GM12878 (cell line): ENCODE data around the gene IFNB1. TPM values are rescaled to one million over a fixed set of nuclear protein-coding genes. Genes with fewer than 3 reads are reported as not detected.

ENCODE experiments used
- ATAC-seq: fragments of 200-7000 bp; cut with Tn5 transposase; 3 replicates; pipeline ENCODE4 v1.9.1; 2020; ENCODE audit warnings: mild to moderate bottlenecking, moderate library complexity
- BruUV-seq: library from RNA; stranded (reverse); fragments of 400-500 nt; replicated peaks from 2 replicates; lab custom pipeline; 2021; lab: Mats Ljungman, UMichigan
- CTCF ChIA-PET: fragments of 300-600 bp; sonication (Branson Sonifier 250); formaldehyde crosslinking; extraction: SDS; loops from one replicate; lab custom pipeline; 2021; ENCODE audit warnings: inconsistent platforms; lab: Yijun Ruan, JAX
- POLR2A ChIA-PET: fragments of 350-600 bp; formaldehyde crosslinking; extraction: SDS; loops from one replicate; lab custom pipeline; 2021; ENCODE audit warnings: inconsistent platforms; lab: Charles Lee
- RAD21 ChIA-PET: fragments of 300-600 bp; sonication (Branson Sonifier 250); formaldehyde crosslinking; loops from one replicate; lab custom pipeline; 2023; ENCODE audit warnings: antibody characterized with exemption; ENCODE audit not compliant: unreplicated experiment; lab: Charles Lee
- SMC1A ChIA-PET: fragments of 300-600 bp; sonication (Branson Sonifier 250); formaldehyde crosslinking; loops from one replicate; lab custom pipeline; 2023; ENCODE audit not compliant: unreplicated experiment, uncharacterized antibody; lab: Charles Lee
- DNase-seq: peaks from one replicate; pipeline ENCODE4 v3.0.0-alpha.2; 2011; ENCODE audit warnings: low read depth, low spot score
- FAIRE-seq: peaks from 3 replicates; lab custom pipeline; 2011; peaks lifted over from hg19 to GRCh38; lab: Jason Lieb, UNC
- H2AFZ ChIP-seq: 2 replicates; pipeline ENCODE4 v1.6.0; 2011; ENCODE audit warnings: low read depth, low read length, control low read depth; ENCODE audit not compliant: control insufficient read depth
- H3K27ac ChIP-seq: 2 replicates; pipeline ENCODE4 v1.5.1; 2011; ENCODE audit warnings: control low read depth; ENCODE audit not compliant: control insufficient read depth, insufficient read depth
- H3K27me3 ChIP-seq, 2 experiments: replicated peaks in 1 of 2; 2 replicates each; pipeline versions ENCODE4 v1.6.0 to v1.6.1; 2011; ENCODE audit warnings: low read length in 1 of 2; ENCODE audit not compliant: control insufficient read depth in 2 of 2, insufficient read depth in 2 of 2
- H3K36me3 ChIP-seq, 2 experiments: 2 replicates each; pipeline ENCODE4 v1.5.1; 2011; ENCODE audit warnings: low read length in 1 of 2; ENCODE audit not compliant: control insufficient read depth in 2 of 2, insufficient read depth in 2 of 2
- H3K4me1 ChIP-seq: 2 replicates; pipeline ENCODE4 v1.6.1; 2011; ENCODE audit warnings: mild to moderate bottlenecking, low read length, moderate library complexity, mixed read lengths; ENCODE audit not compliant: control insufficient read depth, insufficient read depth
- H3K4me2 ChIP-seq: 2 replicates; pipeline ENCODE4 v1.6.0; 2011; ENCODE audit warnings: control low read depth; ENCODE audit not compliant: control insufficient read depth, insufficient read depth
- H3K4me3 ChIP-seq: fragments of 200-600 bp; sonication (generic); 2 replicates; pipeline ENCODE4 v1.5.1; 2016
- H3K79me2 ChIP-seq: 2 replicates; pipeline ENCODE4 v1.6.0; 2011; ENCODE audit warnings: low read length; ENCODE audit not compliant: control insufficient read depth, insufficient read depth
- H3K9ac ChIP-seq: 2 replicates; pipeline ENCODE4 v1.8.0; 2011; ENCODE audit warnings: low read length, control low read depth, mixed read lengths; ENCODE audit not compliant: control insufficient read depth, insufficient read depth
- H3K9me3 ChIP-seq: replicated peaks from 3 replicates; pipeline ENCODE4 v1.5.1; 2011; ENCODE audit warnings: mild to moderate bottlenecking, low read length; ENCODE audit not compliant: control insufficient read depth, insufficient read depth
- H4K20me1 ChIP-seq: 2 replicates; pipeline ENCODE4 v1.6.0; 2011; ENCODE audit not compliant: control insufficient read depth, insufficient read depth
- CTCF ChIP-seq, 3 experiments: IDR thresholded peaks in 2 of 3; conservative IDR thresholded peaks in 1 of 3; 2 replicates each; pipeline ENCODE4 v1.5.1; 2011; ENCODE audit warnings: low read depth in 3 of 3, low read length in 3 of 3, mild to moderate bottlenecking in 3 of 3, control low read depth in 2 of 3, moderate library complexity in 2 of 3, inconsistent platforms in 1 of 3, mixed read lengths in 1 of 3; ENCODE audit not compliant: control insufficient read depth in 2 of 3, insufficient read depth in 1 of 3; ENCODE audit errors: extremely low read depth in 1 of 3
- HDAC6 ChIP-seq: fragments of 200-600 bp; sonication (generic); IDR thresholded peaks from one replicate; pipeline ENCODE4 v1.8.0; 2017; ENCODE audit warnings: antibody characterized with exemption; ENCODE audit not compliant: unreplicated experiment
- JUNB ChIP-seq: IDR thresholded peaks from 2 replicates; pipeline ENCODE4 v1.6.1; 2016; ENCODE audit warnings: antibody characterized with exemption, mild to moderate bottlenecking
- MAX ChIP-seq: IDR thresholded peaks from 2 replicates; pipeline ENCODE4 v1.6.1; 2012; ENCODE audit warnings: low read depth, low read length, improper control_type of control experiment
- MLLT1 ChIP-seq: fragments of 450-650 bp; IDR thresholded peaks from 2 replicates; pipeline ENCODE4 v1.6.1; 2016; ENCODE audit warnings: mild to moderate bottlenecking
- MTA3 ChIP-seq: IDR thresholded peaks from 2 replicates; pipeline ENCODE4 v1.6.1; 2012; ENCODE audit warnings: low read length, inconsistent platforms, borderline replicate concordance
- MYB ChIP-seq: fragments of 150-350 bp; IDR thresholded peaks from 2 replicates; pipeline ENCODE4 v1.6.1; 2014; ENCODE audit warnings: mild to moderate bottlenecking, low read depth, low read length, borderline replicate concordance
- NBN ChIP-seq: fragments of 450-650 bp; IDR thresholded peaks from 2 replicates; pipeline ENCODE4 v1.6.1; 2016
- NFIC ChIP-seq: IDR thresholded peaks from 2 replicates; pipeline ENCODE4 v1.6.1; 2012; ENCODE audit warnings: low read depth, mild to moderate bottlenecking, inconsistent platforms, low read length, moderate library complexity
- RAD51 ChIP-seq: fragments of 450-650 bp; IDR thresholded peaks from 2 replicates; pipeline ENCODE4 v1.6.1; 2016; ENCODE audit warnings: moderate library complexity, mild to moderate bottlenecking, inconsistent platforms
- RFX5 ChIP-seq: IDR thresholded peaks from 2 replicates; pipeline ENCODE4 v1.6.1; 2011; ENCODE audit warnings: low read depth, low read length, improper control_type of control experiment
- TAF1 ChIP-seq: IDR thresholded peaks from 2 replicates; pipeline ENCODE4 v1.6.1; 2011; ENCODE audit warnings: mild to moderate bottlenecking, low read depth, low read length, borderline replicate concordance
- TCF12 ChIP-seq: IDR thresholded peaks from 2 replicates; pipeline ENCODE4 v1.6.1; 2011; ENCODE audit warnings: low read depth, mild to moderate bottlenecking, low read length
- YBX1 ChIP-seq: fragments of 450-650 bp; IDR thresholded peaks from 2 replicates; pipeline ENCODE4 v1.6.1; 2016; ENCODE audit warnings: antibody characterized with exemption
- ZNF24 ChIP-seq: fragments of 450-650 bp; IDR thresholded peaks from 2 replicates; pipeline ENCODE4 v1.6.1; 2017; ENCODE audit warnings: antibody characterized with exemption, mild to moderate bottlenecking
- ZNF622 ChIP-seq: fragments of 450-650 bp; IDR thresholded peaks from 2 replicates; pipeline ENCODE4 v1.6.1; 2017; ENCODE audit warnings: mild to moderate bottlenecking, inconsistent platforms
- WGBS: methylation state at CpG from one replicate; pipeline ENCODE4 v1.1.6; 2016; ENCODE audit warnings: low lambda C conversion rate; ENCODE audit not compliant: insufficient replicate concordance, insufficient coverage; ENCODE audit errors: missing lambda C conversion rate; 5-methylcytosine and 5-hydroxymethylcytosine counted together
- in situ Hi-C: fragments of 300-500 bp; cut with MboI; formaldehyde crosslinking; loops from 9 replicates; pipeline ENCODE4 v1.14.3; 2018; ENCODE audit warnings: mixed read lengths
- intact Hi-C: fragments of 100-400 bp; cut with micrococcal nuclease; formaldehyde crosslinking; loops from one replicate; pipeline ENCODE4 v1.14.2; 2022; ENCODE audit not compliant: unreplicated experiment
- polyA plus RNA-seq, 11 experiments: library from polyadenylated mRNA; depleted of rRNA in 4 of 11; unstranded in 6 of 11; stranded (reverse) in 5 of 11; fragments of >200 nt; fragmentation: Nextera tagmentation in 4 of 11; fragmentation: Illumina TruSeq in 1 of 11; extraction: Ambion mirVana in 4 of 11; extraction: Trizol in 1 of 11; gene quantifications; 1 replicate in 1 of 11; 2 replicates in 10 of 11; pipeline versions ENCODE4 v1.2.1 to v1.2.3, GENCODE V29; 2011 to 2016; ENCODE audit warnings: inconsistent platforms in 2 of 11, missing spikeins in 2 of 11, low read depth in 1 of 11
- total RNA-seq, 4 experiments: library from RNA; depleted of rRNA in 3 of 4; stranded (reverse); fragments of >200 nt in 3 of 4; fragmentation: Illumina TruSeq in 1 of 4; extraction: Trizol in 1 of 4; gene quantifications; 2 replicates each; pipeline versions ENCODE4 v1.2.1 to v1.2.3, GENCODE V29; 2013 to 2021

Gene IFNB1
- total and polyA plus RNA-seq, 10 of the 15 experiments (the other 5 are each of a cell fraction or from before 2014, with no cell fraction given), result 0.18 TPM; not detected in 9

- TF ChIP-seq MLLT1, result no peak
- TF ChIP-seq HDAC6, result no peak
- TF ChIP-seq MYB, result no peak
- TF ChIP-seq CTCF (IDR thresholded peaks at IDR 0.05 in 2 of 3, conservative IDR thresholded peaks at IDR 0.05 in 1 of 3; ENCODE audit: control insufficient read depth in 2 of 3, extremely low read depth in 1 of 3, insufficient read depth in 1 of 3, low read depth in 3 of 3, low read length in 3 of 3), result no peak
Observed at GRCh38 chr9:21119093-21119770, 41.5 kb upstream of the IFNB1 start (continued).

DNA sequence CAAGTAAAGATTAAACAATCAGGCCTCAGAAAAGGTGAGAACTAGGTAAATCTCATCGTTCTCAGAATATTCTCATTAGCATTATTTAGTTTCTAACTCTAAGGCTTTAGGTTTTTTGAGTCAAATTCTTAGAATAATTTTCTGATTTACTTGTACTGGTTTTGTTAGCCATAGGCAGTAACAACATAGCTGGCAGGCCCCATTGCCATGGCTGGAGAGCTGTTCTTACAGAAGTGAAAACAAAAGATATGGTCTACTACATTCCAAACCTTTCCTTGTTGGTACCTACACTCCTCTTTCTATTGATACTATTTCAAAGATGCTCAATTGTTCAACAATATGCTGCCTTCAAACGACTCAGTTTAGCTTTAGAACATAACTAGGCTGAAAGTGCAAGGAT, 36.6 kb upstream of the IFNB1 start:
- RAD21 ChIA-PET, result no interaction called here
- SMC1A ChIA-PET, result interaction anchor here (1.1 kb wide), 1 partner anchor 36 kb away, joined by 4 read pairs; no protein-coding TSS in a partner anchor
- Histone ChIP-seq H3K36me3 (no peaks in the 10 kb centered on the region), H3K9ac (no peak overlapping the region), H3K4me3 (no peak overlapping the region)
- intact Hi-C loops, result loop anchor here (5.0 kb wide), 2 partner anchors 157 to 172 kb away; no protein-coding TSS in a partner anchor
- no TSS peak for BruUV-seq
- 15% methylated on average over 2 of the region's 2 CpGs for WGBS
- DNase-seq, result no peak
- TF ChIP-seq TAF1 (no peak), RFX5 (no peak), NFIC (no peak), MAX (no peak), TCF12 (no peak), YBX1 (no peak), MTA3 (no peak), RAD51 (no peak), ZNF622 (no peak), NBN (no peak), ZNF24 (no peak), JUNB (no peak)
- TF ChIP-seq, all 136 proteins: peak for 0
- no peak overlapping the region for H3K4me2 ChIP-seq
- ATAC-seq, result no peak
- no peaks in the 10 kb centered on the region for H3K9me3 ChIP-seq
- no peaks in the 10 kb centered on the region for H3K27me3 ChIP-seq
- peaks cover 2% of the 10 kb centered on the region for H3K4me1 ChIP-seq
- FAIRE-seq, result peak; percentile 84
- H3K79me2 ChIP-seq, result no peaks in the 10 kb centered on the region
- no peak overlapping the region for H2AFZ ChIP-seq
- in situ Hi-C loops, result loop anchor here (5.0 to 25.0 kb wide), 4 partner anchors 227 to 1187 kb away; no protein-coding TSS in a partner anchor
- CTCF ChIA-PET, result interaction anchor here (0.9 to 5.2 kb wide), 7 partner anchors 17 to 1189 kb away, joined by 3 to 34 read pairs (median 3); partner anchors contain the start of gene IFNB1
- POLR2A ChIA-PET, result no interaction called here
- H3K27ac ChIP-seq, result no peak overlapping the region
- no peaks in the 10 kb centered on the region for H4K20me1 ChIP-seq
